Left kidney (tissue), 8 donors: ENCODE data around the gene ABCF2. TPM values are rescaled to one million over a fixed set of nuclear protein-coding genes. Genes with fewer than 3 reads are reported as not detected.

ENCODE experiments used
- DNase-seq: peaks from one replicate; pipeline ENCODE4 v3.0.0-alpha.2; 2013
- long read RNA-seq, 8 donors: transcript quantifications; one replicate each; lab custom pipeline, GENCODE V29; 2026
- polyA plus RNA-seq: library from polyadenylated mRNA; unstranded; fragments of 120-200 nt; gene quantifications from one replicate; pipeline ENCODE4 v1.2.1, GENCODE V29; 2013; ENCODE audit not compliant: insufficient read length

Gene ABCF2
- 24.6 TPM for polyA plus RNA-seq
- long read RNA-seq, donor 1, transcript ABCF2-201 (15 exons, 3,546 nt): major isoform, 7 of 8 reads
- long read RNA-seq, donor 1, partial matches to known transcripts: 0 of 8 reads
- long read RNA-seq, donor 1, other reads (novel, unspliced or antisense): 0 of 8 reads
- long read RNA-seq, donor 2, partial matches to known transcripts: 0 of 4 reads
- long read RNA-seq, donor 2, other reads (novel, unspliced or antisense): 0 of 4 reads
- long read RNA-seq, donor 3, partial matches to known transcripts: 0 of 1 reads
- long read RNA-seq, donor 3, other reads (novel, unspliced or antisense): 0 of 1 reads
- long read RNA-seq, donor 4: 0 reads
- long read RNA-seq, donor 5, transcript ABCF2-201 (15 exons, 3,546 nt): major isoform, 6 of 7 reads
- long read RNA-seq, donor 5, partial matches to known transcripts: 0 of 7 reads
- long read RNA-seq, donor 5, other reads (novel, unspliced or antisense): 0 of 7 reads
- long read RNA-seq, donor 6, partial matches to known transcripts: 0 of 4 reads
- long read RNA-seq, donor 6, other reads (novel, unspliced or antisense): 0 of 4 reads
- long read RNA-seq, donor 7, transcript ABCF2-201 (15 exons, 3,546 nt): major isoform, 6 of 6 reads
- long read RNA-seq, donor 7, partial matches to known transcripts: 0 of 6 reads
- long read RNA-seq, donor 7, other reads (novel, unspliced or antisense): 0 of 6 reads
- long read RNA-seq, donor 8: 0 reads

DNA sequence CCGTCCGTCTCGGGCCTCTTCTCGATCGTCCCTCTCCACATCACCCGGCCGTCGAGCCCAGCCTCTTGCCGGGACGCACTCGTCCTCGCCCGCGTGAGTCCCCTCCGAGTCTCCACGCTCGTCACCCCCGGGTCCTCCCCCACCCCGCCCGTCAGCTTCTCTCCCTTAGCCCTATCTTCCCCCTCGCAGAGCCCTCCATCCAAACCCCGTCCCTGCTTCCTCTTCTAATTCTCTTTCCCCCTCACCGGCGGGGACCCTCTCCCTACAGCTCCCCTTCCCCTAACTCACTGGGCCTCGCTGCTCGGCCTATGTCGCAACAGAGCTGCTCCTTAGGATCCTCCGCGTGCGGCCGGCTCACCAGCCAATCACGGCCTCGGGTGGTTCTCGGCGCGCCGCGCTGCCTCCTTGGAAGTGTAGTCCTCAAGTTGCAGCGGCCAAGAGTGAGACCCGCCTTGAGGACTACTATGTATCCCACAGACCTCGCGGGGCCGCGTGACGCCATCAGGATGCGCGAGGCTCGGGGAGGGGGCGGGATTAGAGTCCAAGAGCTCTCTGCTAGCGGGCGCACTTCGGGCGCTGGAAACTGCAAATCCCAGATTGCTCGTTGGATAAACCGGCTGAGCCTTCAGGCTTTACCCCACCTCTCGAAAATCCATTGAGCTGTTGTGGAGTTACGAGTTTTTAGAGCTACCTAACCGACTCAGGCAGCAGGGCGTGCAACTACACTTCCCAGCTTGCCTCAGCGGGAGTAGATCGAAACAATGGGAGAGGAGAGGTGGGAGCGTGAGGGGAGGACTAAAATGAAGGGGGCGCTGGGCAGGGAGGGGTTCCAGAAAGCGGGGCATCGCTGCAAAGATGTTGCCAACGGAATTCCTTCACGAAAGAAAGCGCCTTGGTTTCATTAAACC, at the start of gene ABCF2:
TSS of gene ABCF2 (minus strand) at position 331 of the 908 bp plus-strand sequence. CDS start 747 bp downstream, outside the sequence.
- peak; percentile 99 for DNase-seq

DNA sequence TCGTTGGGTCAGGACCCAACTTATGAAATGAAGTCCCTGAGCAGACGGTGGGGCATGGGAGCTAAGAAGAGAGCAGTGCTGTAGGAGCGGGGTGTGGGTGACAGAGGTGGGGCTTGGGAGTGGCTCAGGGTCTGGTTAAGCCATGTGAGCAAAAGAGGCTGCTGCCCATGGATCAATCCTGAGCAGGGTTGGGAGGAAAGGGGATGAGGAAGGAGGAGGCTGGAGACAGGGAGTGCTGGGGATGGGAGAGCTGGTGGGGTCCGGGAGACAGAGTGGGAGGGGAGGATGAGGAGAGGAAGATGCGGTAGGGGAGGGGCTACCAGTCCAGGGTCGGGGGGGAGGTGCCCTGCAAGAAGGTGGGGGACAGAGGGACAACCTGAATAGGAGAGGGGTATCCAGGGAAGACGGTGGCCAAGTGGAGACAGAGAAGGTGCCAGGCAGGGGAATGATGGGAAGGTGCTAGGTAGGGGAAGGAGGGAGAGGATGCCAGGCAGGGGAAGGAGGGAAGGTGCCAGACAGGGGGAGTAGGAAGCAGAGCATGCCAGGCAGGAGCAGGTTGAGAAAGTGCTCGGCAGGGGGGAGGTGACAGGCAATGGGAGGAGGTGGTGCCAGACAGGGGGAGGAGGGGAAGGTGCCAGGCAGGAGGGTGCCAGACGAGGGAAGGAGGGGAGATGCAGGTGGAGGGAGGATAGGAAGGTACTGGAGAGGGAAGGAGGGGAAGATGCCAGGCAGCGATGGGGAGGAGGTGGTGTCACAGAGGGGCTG, 49.0 kb upstream of the ABCF2 start:
- no peak for DNase-seq

DNA sequence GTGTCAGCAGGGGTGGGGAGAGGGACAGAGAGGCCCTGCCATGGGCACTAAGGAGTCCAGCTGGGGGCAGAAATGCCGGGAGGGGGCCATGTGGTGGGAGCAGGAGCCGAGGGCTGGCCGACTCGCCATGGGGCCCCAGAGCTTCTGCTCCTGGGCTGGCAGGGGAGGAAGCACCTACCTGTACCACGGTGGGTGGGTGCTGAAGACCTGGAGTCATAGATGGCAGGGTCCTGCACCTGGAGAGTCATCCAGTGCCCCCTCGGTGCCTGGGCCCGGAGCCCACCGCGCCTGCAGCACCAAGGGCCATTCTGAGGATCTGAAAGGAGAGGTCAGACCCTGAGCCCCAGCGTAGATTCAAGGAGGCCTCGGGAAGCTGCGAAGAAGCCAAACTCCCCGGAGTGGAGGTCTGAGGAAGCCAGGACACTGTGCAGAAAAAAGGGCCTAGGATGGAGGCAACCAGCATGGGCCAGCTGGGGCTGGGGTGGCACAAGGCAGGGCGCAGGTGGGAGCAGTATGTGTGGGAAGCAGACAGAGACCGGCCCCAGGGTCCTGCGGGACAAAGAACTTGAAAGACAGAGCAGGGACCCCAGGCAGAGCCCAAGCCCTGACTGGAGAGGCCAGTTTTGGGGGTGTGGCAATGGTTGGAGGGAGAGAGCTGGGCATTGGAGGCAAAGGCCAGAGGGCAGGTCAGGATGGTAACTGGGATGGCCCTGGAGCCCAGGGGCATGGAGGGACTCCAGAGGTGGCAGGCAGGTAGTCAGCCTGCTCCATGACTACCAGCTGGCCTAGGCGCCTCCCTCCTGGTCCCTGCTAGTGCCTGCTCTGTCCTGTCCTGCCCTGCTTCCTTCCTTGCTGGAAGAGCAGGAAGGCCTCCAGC, 48.2 kb upstream of the ABCF2 start:
- DNase-seq: no peak

DNA sequence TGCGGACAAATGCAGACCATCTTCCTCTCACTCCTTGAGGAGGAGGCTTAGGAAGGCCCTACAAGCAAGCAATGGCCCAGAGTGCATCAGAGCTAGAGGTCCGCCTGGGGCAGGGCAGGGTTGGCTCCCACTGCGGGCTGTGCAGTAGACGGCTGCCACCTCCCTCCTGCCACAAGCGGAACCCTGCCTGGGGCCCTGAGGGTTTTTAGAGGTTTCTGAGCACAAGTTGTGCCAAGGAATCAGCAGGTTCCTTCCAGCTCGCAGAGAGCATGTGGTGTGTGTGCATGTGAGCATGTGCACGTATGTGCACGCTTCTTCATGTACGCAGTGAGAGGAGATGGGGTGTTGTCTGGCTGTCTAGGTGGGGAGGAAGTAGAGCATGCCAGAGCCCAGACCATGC, 47.4 kb upstream of the ABCF2 start:
- no peak for DNase-seq

DNA sequence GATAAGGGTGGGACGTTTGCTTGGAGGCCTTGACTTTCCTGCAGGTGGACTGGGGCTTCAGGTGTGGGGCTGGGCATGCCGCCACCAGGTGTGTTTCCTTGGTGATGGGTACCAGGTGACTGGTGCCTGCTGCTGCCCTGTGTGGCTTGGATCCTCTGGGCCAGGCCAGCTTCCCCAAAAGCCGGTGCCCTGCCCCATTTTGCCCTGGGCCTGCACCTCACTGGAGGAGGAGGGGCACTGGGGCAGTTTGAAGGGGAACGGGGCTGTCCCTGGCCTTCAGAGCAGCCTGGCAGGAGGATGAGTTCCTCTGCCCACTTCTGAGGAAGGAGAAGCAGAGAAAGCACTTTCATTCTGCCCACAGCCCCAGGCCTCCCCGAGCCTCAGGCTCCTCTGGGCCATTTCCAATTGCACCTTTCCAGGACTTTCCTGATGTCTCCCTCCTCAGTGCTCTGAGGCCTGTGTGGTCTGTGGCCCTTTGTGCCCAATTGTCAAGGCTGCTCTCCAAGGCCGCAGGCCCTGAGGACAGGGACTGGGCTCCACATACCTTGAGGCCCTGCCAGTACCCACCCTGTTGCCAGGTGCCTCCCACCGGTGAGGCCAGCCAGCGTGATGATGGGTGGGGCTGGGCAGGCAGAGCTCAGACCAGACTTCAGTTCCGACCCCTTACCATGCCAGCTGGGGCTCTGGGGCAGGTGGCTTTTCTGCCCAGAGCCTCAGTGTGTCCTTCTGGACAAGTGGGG, 46.8 kb upstream of the ABCF2 start:
- no peak for DNase-seq

DNA sequence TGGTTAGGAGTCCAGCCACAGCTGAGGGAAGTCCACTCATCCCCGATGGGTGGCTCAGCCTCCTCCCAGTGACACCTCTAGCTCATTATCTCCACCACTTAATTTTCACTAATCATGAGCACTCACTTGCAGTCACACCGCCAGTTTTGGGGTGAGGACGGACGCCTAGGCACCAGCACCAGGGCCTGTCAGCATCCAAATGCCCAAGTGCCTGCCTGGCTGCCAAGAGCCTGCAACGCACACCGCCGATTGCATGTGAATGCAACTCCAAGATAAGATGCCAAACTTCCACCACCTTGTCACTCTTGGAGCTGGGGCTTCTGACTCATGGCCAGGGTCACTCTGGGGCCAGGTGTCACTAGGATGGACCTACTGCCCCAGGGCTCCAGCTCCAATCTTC, 45.9 kb upstream of the ABCF2 start:
- no peak for DNase-seq

DNA sequence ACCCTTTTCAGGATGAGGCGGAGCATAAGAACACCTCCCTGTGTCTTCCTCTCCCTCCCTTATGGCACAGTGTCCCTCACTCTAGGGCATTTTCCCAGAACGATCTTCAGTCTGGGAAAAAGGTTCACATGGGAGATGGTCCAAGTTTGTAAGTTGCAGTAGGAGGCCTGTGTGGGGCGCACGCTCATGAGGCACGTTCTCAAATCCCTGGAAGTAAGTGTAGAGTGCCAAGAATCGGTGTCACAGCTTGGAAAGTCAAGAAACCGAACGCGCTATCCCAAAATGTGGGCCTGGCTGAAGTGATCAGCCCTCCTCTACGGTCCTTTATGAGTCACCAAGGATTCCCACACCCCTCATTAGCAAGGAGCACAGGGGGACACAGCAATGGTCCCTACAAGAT, 45.4 kb upstream of the ABCF2 start:
- DNase-seq: no peak

DNA sequence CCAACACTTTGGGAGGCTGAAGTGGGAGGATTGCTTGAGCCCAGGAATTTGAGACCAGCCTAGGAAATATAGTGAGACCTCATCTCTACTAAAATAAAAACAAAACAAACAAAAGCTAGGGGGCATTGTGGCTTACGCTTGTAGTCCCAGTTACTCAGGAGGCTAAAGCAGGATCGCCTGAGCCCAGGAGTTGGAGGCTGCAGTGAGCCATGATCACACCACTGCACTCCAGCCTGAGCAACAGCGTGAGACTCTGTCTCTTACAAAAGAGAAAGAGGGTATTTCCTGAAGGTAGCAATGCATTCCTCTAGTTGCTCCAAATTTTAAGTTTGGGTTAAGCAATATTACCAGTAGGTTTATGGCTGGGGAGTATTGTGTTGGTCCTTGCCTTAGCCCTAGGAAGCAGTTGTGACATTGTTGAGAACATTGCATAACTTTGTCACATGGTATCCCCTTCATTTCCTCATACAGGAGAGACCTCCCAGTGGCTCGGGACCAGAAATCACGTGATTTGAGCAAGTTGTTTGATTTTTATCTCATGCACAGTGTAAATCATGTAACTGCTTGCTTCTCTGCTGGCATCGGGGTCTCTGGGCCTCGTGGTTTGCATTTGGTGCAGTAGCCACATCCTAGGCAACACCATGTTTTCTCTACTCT, 44.8 kb upstream of the ABCF2 start:
- no peak for DNase-seq

DNA sequence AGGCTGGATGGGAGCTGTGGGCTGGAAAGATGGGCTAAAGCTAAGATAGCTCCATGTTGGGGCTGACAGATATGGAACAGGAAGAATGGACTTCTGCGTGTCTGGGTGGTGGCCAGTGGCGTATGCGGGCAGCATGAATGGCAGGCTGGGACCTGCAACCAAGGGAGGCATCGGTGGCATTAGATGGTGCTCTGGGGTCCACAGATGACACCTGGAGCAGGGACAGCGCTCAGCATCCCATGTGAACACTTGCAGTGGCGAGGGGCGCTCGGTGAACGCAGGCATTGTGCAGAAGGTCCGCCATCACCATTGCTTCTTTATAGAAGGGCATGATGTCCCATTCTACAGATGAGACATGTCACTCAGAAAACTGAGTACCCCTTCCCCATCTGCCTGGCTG, 42.5 kb upstream of the ABCF2 start:
- DNase-seq: no peak

DNA sequence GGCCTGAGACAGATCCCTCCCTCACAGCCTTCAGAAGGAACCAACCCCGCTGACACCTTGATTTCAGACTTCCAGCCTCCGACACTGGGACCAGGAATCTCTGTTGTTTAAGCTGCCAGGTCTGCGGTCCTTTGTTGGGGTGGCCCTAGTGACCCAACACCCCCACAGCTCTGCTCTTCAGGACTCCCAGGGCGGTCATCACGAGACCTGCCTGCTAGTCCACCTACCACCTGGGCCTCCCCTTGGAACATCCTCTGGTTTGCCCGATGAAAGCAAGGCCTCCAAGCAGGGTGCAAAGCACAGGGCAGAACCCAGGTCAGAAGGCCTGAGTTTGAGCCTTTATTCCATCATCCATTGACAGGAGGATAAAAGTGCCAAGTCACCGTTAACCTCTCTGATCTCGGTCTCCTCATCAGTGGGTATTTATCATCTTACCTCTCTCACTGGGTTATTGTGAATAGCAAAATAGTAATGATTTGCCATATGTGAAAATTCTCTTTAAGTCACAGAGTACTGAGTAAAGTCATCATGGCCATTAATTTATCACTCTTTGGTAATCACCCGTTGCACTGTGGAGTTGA, 38.4 kb upstream of the ABCF2 start:
- no peak for DNase-seq

DNA sequence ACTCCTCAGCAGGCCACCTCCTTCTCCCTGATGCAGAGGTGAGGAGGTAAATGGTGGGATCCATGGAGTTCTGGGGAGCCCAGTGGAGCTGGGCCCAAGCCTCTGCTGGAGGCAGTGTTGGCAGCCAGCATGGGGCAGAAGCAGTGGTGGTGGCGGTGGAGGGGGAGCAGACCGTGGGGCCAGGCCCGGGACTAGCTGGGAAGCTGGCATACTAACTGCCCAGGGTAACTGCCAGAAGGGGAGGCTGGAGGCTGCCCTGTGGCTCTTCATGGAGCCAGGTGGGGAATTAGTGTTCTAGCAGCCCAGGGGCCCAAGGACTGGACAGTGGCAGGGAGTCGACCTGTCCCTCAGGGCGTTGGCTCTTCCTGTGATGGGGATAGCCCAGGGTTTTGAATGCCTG, 37.6 kb upstream of the ABCF2 start:
- DNase-seq: no peak

DNA sequence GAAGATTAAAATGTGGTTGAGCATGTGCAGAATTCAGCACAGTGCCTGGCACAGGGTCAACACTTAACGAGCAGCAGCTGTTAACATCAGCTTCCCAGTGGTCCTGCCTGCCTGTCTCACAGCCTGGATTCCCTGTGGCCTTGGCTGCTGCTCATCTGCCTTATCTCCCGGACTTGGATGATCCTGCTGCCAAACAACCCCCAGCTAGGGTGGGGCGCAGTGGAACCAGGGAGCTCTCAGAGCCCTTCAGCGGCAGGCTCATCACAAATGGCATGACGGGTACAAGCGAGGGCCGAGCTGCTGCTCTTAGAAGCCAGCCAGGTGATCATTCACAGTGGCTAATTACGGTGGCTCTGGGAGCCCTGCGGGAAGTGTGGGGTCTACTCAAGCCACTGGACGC, 34.5 kb upstream of the ABCF2 start:
- no peak for DNase-seq

DNA sequence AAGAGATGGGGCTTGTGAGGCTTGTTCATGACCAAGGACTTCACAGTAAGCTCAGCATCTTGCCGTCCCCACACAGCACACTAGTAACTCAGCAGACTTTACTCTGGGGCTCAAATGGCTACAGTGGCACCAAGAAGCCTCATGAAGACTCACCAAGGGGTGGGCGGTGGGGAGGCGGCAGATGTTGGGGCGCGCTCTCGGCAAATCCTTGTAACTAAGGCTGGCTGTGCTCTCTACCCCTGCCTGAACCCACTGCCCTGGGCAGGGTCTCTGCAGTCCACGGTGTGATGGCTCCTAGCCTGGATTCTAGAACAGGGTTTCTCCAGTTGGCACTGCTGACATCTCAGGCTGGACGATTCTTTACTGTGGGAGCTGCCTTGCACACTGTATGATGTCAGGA, 33.9 kb upstream of the ABCF2 start:
- no peak for DNase-seq

DNA sequence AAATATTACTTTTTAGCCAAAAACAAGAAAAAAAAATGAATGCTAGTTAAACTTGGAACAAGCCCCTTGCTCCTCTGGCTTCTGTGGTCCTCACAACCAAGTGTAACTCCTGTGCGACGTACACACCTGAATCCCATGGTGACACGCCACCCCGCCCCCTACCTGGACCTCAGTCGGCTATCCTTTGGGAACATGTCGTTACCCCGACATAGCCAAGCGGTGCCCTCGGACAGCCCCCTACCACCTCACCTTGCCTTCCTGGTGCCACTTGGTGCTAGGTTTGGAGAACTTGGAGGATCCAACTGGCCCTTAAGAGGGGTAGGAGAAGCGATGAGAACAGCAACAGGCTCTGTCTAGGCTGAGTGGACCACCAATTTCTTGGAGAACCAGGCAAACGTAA, 33.5 kb upstream of the ABCF2 start:
- no peak for DNase-seq

DNA sequence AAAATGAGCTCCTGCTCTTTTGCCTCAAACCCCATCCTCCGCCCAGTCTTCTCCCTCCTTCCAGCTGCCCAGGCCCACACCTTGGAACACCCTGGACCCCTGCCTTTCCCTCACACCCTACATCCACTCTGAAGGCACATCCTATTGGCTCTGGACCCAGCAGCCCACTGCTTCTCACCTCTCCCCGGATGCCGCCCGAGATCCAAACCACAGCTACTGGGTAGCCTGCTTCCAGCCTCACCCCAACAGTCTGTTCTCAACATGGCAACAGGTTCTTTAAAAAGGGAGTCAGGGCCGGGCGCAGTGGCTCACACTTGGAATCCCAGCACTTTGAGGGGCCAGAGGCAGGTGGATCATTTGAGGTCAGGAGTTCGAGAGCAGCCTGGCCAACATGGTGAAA, 31.0 kb upstream of the ABCF2 start:
- DNase-seq: no peak

DNA sequence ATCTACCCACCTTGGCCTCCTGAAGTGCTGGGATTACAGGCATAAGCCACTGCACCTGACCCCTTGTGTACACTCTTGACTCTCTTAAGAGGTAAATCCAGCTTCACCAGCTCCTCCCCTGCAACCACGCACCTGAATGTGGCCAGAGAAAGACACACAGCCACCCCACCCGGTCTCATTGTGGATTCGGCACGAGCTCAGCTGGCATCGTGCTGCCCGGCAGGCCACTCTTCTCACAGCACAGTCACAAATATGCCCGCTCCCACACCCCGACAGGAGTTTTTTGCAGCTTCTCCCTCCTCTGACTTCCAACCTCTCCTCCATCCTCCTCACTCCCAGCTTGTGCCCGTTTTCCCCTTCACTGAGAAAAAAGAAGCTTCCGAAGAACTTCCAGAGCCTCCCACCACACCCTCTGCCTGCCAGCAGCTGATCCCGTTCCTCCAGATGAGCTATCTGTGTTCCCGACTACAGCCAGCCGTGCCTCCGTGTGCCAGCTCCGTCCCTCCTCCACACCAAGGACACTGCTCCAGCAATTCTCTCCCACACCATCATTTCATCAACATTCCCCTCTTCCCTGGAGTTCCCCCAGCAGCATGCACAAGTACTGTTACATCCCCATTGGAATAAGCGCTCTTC, 29.5 kb upstream of the ABCF2 start:
- DNase-seq: no peak

DNA sequence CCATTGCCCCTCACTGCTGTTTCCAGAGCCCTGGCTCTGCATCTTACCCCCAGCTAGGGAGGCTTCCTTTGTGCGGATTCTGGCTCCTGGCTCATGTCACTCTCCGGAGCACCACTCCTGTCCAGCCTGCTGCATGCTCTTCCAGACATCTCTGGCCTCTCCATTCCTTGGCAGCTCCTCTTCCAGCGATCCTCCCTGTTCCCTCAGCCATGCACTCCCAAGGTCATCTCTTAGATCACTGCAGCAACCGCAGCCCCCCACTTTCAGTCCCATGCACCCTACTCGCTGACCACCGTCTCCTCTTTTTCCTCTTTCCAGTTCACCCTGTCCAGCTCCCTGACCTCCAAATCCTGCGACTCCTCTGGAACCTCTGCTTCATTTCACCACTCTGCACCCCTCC, 28.4 kb upstream of the ABCF2 start:
- no peak for DNase-seq

DNA sequence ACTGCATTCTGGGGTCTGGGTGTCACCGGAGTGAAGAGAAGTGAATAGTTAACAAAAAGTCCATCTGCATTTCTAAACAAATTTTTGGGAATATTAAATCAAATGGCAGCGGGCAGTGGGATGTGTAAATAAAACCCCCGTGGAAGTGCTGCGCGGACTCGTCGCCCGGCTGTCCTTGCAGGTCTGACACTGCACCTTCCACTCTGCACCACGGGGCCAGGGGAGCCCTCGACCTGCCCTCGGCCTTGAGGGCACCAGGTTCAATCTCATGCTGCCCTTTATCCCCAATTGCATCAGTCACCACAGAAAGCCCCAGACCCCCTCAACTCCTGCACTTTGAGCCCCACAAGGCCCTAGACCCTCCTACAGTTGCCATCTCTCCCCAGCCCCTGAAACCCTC, 27.8 kb upstream of the ABCF2 start:
- DNase-seq: no peak

DNA sequence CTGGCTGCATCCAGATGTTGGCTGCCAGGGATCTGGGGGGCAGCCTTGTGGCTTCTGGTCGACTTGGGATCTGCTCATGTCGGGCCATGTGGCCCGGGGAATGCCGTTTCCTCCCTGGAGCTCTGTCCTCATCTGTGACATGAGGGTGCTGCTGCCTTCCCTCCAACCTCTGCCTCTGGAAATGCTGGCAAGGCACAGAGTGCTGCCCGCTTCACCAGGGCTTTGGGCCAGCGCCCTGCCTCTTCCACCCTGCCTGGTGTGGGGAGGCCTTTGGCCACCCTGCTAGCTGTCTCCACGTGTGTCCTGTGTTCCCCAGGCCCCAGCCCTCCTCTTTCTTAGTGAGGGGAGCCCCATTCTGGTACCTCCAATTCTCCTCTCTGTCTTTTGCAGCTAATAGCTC, 27.3 kb upstream of the ABCF2 start:
- no peak for DNase-seq
